Measurements from ENCODE around the gene TNRC18.

TNRC18 gene

GRCh38 chr7:5450549-5451327 is 27.1 kb upstream of the TNRC18 start:
- Histone ChIP-seq H3K27ac (no peak overlapping the region), H3K4me2 (no peak overlapping the region), H3K4me1 (ENCODE audit: low read depth, poor library complexity, severe bottlenecking) (no peaks in the 10 kb centered on the region), H3K9ac (no peak overlapping the region), H4K20me1 (ENCODE audit: insufficient read depth) (no peaks in the 10 kb centered on the region), H2AFZ (ENCODE audit: low read depth) (no peak overlapping the region), H3K79me2 (ENCODE audit: insufficient read depth, low read depth) (no peaks in the 10 kb centered on the region), H3K36me3 (ENCODE audit: insufficient read depth) (no peaks in the 10 kb centered on the region), H3K27me3 (ENCODE audit: insufficient read depth, low read depth) (no peaks in the 10 kb centered on the region), H3K4me3 (IDR thresholded peaks at IDR 0.05; ENCODE audit: insufficient read depth, low read depth, low read length) (no peak overlapping the region)
- TF ChIP-seq CTCF (conservative IDR thresholded peaks at IDR 0.05; ENCODE audit: low read depth, low read length), result peak; percentile 38; the same call in 1 of the 2 replicates

GRCh38 chr7:5448378-5449037 is 24.9 kb upstream of the TNRC18 start:
- no peak for TF ChIP-seq CTCF (conservative IDR thresholded peaks at IDR 0.05; ENCODE audit: low read depth, low read length)
- H3K27ac ChIP-seq, result no peak overlapping the region
- H2AFZ ChIP-seq (ENCODE audit: low read depth), result no peak overlapping the region
- no peaks in the 10 kb centered on the region for H3K4me1 ChIP-seq (ENCODE audit: low read depth, poor library complexity, severe bottlenecking)
- H3K27me3 ChIP-seq (ENCODE audit: insufficient read depth, low read depth), result no peaks in the 10 kb centered on the region
- no peaks in the 10 kb centered on the region for H4K20me1 ChIP-seq (ENCODE audit: insufficient read depth)
- H3K36me3 ChIP-seq (ENCODE audit: insufficient read depth), result no peaks in the 10 kb centered on the region
- H3K9ac ChIP-seq, result no peak overlapping the region
- no peak overlapping the region for H3K4me2 ChIP-seq
- no peak overlapping the region for H3K4me3 ChIP-seq (IDR thresholded peaks at IDR 0.05; ENCODE audit: insufficient read depth, low read depth, low read length)
- no peaks in the 10 kb centered on the region for H3K79me2 ChIP-seq (ENCODE audit: insufficient read depth, low read depth)

GRCh38 chr7:5445981-5446594 is 22.5 kb upstream of the TNRC18 start:
- H3K9ac ChIP-seq, result no peak overlapping the region
- no peak overlapping the region for H3K27ac ChIP-seq
- H4K20me1 ChIP-seq (ENCODE audit: insufficient read depth), result no peaks in the 10 kb centered on the region
- H3K79me2 ChIP-seq (ENCODE audit: insufficient read depth, low read depth), result no peaks in the 10 kb centered on the region
- no peaks in the 10 kb centered on the region for H3K4me1 ChIP-seq (ENCODE audit: low read depth, poor library complexity, severe bottlenecking)
- H3K36me3 ChIP-seq (ENCODE audit: insufficient read depth), result no peaks in the 10 kb centered on the region
- no peak for TF ChIP-seq CTCF (conservative IDR thresholded peaks at IDR 0.05; ENCODE audit: low read depth, low read length)
- H3K4me3 ChIP-seq (IDR thresholded peaks at IDR 0.05; ENCODE audit: insufficient read depth, low read depth, low read length), result no peak overlapping the region
- no peak overlapping the region for H3K4me2 ChIP-seq
- H2AFZ ChIP-seq (ENCODE audit: low read depth), result no peak overlapping the region
- H3K27me3 ChIP-seq (ENCODE audit: insufficient read depth, low read depth), result no peaks in the 10 kb centered on the region

GRCh38 chr7:5443678-5444077 is 20.0 kb upstream of the TNRC18 start:
- Histone ChIP-seq H3K4me3 (IDR thresholded peaks at IDR 0.05; ENCODE audit: insufficient read depth, low read depth, low read length) (no peak overlapping the region), H3K4me2 (no peak overlapping the region), H3K9ac (no peak overlapping the region), H3K27ac (no peak overlapping the region), H2AFZ (ENCODE audit: low read depth) (no peak overlapping the region), H3K36me3 (ENCODE audit: insufficient read depth) (no peaks in the 10 kb centered on the region), H4K20me1 (ENCODE audit: insufficient read depth) (no peaks in the 10 kb centered on the region), H3K27me3 (ENCODE audit: insufficient read depth, low read depth) (no peaks in the 10 kb centered on the region), H3K79me2 (ENCODE audit: insufficient read depth, low read depth) (no peaks in the 10 kb centered on the region), H3K4me1 (ENCODE audit: low read depth, poor library complexity, severe bottlenecking) (no peaks in the 10 kb centered on the region)
- no peak for TF ChIP-seq CTCF (conservative IDR thresholded peaks at IDR 0.05; ENCODE audit: low read depth, low read length)

Data from KMS-11 (cell line).